HG02610 (cell line): ENCODE measurements around the gene GON4L.
"Not testable (repeated sequence)": the region's sequence is repeated elsewhere in the genome, so short reads cannot be mapped to it uniquely, and the experiment has no call there.

Source experiments
- ATAC-seq: cut with Tn5 transposase; IDR thresholded peaks from one replicate; pipeline ENCODE4 v1.9.1; 2021; ENCODE audit warnings: mild to moderate bottlenecking, moderate library complexity; ENCODE audit not compliant: unreplicated experiment

Gene GON4L

GRCh38 chr1:155706139-155706538 lies 150.9 kb downstream of the GON4L start:
- ATAC-seq = no peak

GRCh38 chr1:155704414-155704813 lies 152.6 kb downstream of the GON4L start:
- not testable (repeated sequence) for ATAC-seq

GRCh38 chr1:155703216-155703615 lies 153.8 kb downstream of the GON4L start:
- ATAC-seq = no peak

- not testable (repeated sequence) for ATAC-seq
Observed at GRCh38 chr1:155701675-155702074, 155.3 kb downstream of the GON4L start.
